NCI-H748 (cell line): ENCODE data around the gene WDR1.

Source experiments
- DNase-seq: peaks from one replicate; lab custom pipeline; 2025; ENCODE audit not compliant: unreplicated experiment; lab: John Stamatoyannopoulos, UW

WDR1 gene

GRCh38 chr4:10116569-10117358, at the start of gene WDR1:
Gene WDR1, minus strand, starts transcription at chr4:10116799. Its CDS starts 133 bp downstream, at chr4:10116666.
- peak; percentile 92 for DNase-seq

- DNase-seq, result peak; percentile 51
These were observed 48.3 kb upstream of the WDR1 start for GRCh38 chr4:10164877-10165283.

- DNase-seq, result no peak
These were observed 46.7 kb upstream of the WDR1 start for GRCh38 chr4:10163296-10163695.

GRCh38 chr4:10162341-10163000, 45.9 kb upstream of the WDR1 start:
- no peak for DNase-seq

GRCh38 chr4:10161840-10162239, 45.2 kb upstream of the WDR1 start:
- DNase-seq, result no peak

- no peak for DNase-seq
These were observed 44.5 kb upstream of the WDR1 start for GRCh38 chr4:10161146-10161545.

GRCh38 chr4:10160281-10160856, 43.8 kb upstream of the WDR1 start:
- peak; percentile 40 for DNase-seq

GRCh38 chr4:10159671-10160070, 43.1 kb upstream of the WDR1 start:
- no peak for DNase-seq

- DNase-seq, result no peak
These were observed 41.8 kb upstream of the WDR1 start for GRCh38 chr4:10158333-10158942.

GRCh38 chr4:10157478-10158332, 41.1 kb upstream of the WDR1 start:
- peak; percentile 82 for DNase-seq

GRCh38 chr4:10154241-10154640, 37.6 kb upstream of the WDR1 start:
- no peak for DNase-seq

- no peak for DNase-seq
These were observed 36.6 kb upstream of the WDR1 start for GRCh38 chr4:10153161-10153560.

GRCh38 chr4:10151182-10151581, 34.6 kb upstream of the WDR1 start:
- DNase-seq, result no peak

- no peak for DNase-seq
These were observed 28.4 kb upstream of the WDR1 start for GRCh38 chr4:10144966-10145365.

GRCh38 chr4:10144479-10144878, 27.9 kb upstream of the WDR1 start:
- no peak for DNase-seq

GRCh38 chr4:10143171-10143570, 26.6 kb upstream of the WDR1 start:
- DNase-seq, result no peak

- DNase-seq, result no peak
These were observed 24.5 kb upstream of the WDR1 start for GRCh38 chr4:10140866-10141759.

GRCh38 chr4:10139518-10139917, 22.9 kb upstream of the WDR1 start:
- DNase-seq, result no peak

- no peak for DNase-seq
These were observed 18.7 kb upstream of the WDR1 start for GRCh38 chr4:10135260-10135659.

- DNase-seq, result no peak
These were observed 17.5 kb upstream of the WDR1 start for GRCh38 chr4:10134141-10134540.
